PC-3 (cell line): Measurements from ENCODE around the gene NUBPL. TPM values are rescaled to one million over a fixed set of nuclear protein-coding genes. Genes with fewer than 3 reads are reported as not detected.

ENCODE experiments used
- ATAC-seq: fragments of 200-7000 bp; cut with Tn5 transposase; 2 replicates; pipeline ENCODE4 v1.9.1; 2020; ENCODE audit warnings: mild to moderate bottlenecking, moderate library complexity
- BruUV-seq: library from RNA; stranded (reverse); fragments of 400-500 nt; replicated peaks from 2 replicates; lab custom pipeline; 2021; lab: Mats Ljungman, UMichigan
- CTCF ChIA-PET: fragments of 300-600 bp; sonication (Branson Sonifier 250); formaldehyde crosslinking; loops from one replicate; lab custom pipeline; 2022; ENCODE audit warnings: antibody characterized with exemption; lab: Charles Lee
- POLR2A ChIA-PET: fragments of 300-600 bp; sonication (Branson Sonifier 250); formaldehyde crosslinking; loops from one replicate; lab custom pipeline; 2022; ENCODE audit warnings: antibody characterized with exemption; ENCODE audit not compliant: unreplicated experiment; lab: Charles Lee
- DNase-seq: peaks from one replicate; pipeline ENCODE4 v3.0.0-alpha.2; 2015
- H2AFZ ChIP-seq: fragments of 300-600 bp; sonication (generic); 2 replicates; pipeline ENCODE4 v1.6.0; 2016; ENCODE audit warnings: antibody characterized with exemption, low read length
- H3F3A ChIP-seq: fragments of 300-600 bp; sonication (generic); one replicate; pipeline ENCODE4 v1.6.0; 2017; ENCODE audit warnings: antibody characterized with exemption, low read length, control low read depth, mild to moderate bottlenecking; ENCODE audit not compliant: unreplicated experiment
- H3K27ac ChIP-seq: fragments of 300-600 bp; sonication (generic); 2 replicates; pipeline ENCODE4 v1.5.1; 2016; ENCODE audit warnings: mild to moderate bottlenecking, low read length
- H3K27me3 ChIP-seq: fragments of 300-600 bp; sonication (generic); 2 replicates; pipeline ENCODE4 v1.6.1; 2016; ENCODE audit warnings: low read length, mixed read lengths
- H3K36me3 ChIP-seq: fragments of 300-600 bp; sonication (generic); 2 replicates; pipeline ENCODE4 v1.6.1; 2016; ENCODE audit warnings: low read depth, mixed run types, low read length, mixed read lengths
- H3K4me1 ChIP-seq: fragments of 300-600 bp; sonication (generic); 2 replicates; pipeline ENCODE4 v1.5.1; 2016; ENCODE audit warnings: low read length; ENCODE audit not compliant: insufficient read depth
- H3K4me2 ChIP-seq: fragments of 300-600 bp; sonication (generic); 2 replicates; pipeline ENCODE4 v1.6.0; 2016; ENCODE audit warnings: low read length
- H3K4me3 ChIP-seq: fragments of 300-600 bp; sonication (generic); 2 replicates; pipeline ENCODE4 v1.5.1; 2016; ENCODE audit warnings: mild to moderate bottlenecking, low read length, mixed read lengths
- H3K79me2 ChIP-seq: fragments of 300-600 bp; sonication (generic); 2 replicates; pipeline ENCODE4 v1.6.1; 2017; ENCODE audit warnings: low read length, mixed read lengths
- H3K9ac ChIP-seq: fragments of 300-600 bp; sonication (generic); 2 replicates; pipeline ENCODE4 v1.6.0; 2016; ENCODE audit warnings: mild to moderate bottlenecking, low read length
- H3K9me2 ChIP-seq: fragments of 300-600 bp; sonication (generic); replicated peaks from 2 replicates; pipeline ENCODE4 v1.6.1; 2016; ENCODE audit warnings: mixed run types, low read length, mixed read lengths
- H3K9me3 ChIP-seq: fragments of 300-600 bp; sonication (generic); 2 replicates; pipeline ENCODE4 v1.6.1; 2016; ENCODE audit warnings: low read length, mixed read lengths
- H4K20me1 ChIP-seq: fragments of 300-600 bp; sonication (generic); 2 replicates; pipeline ENCODE4 v1.6.1; 2016; ENCODE audit warnings: low read length, mixed read lengths
- EZH2 ChIP-seq: fragments of 300-600 bp; sonication (generic); IDR thresholded peaks from one replicate; pipeline ENCODE4 v1.6.1; 2017; ENCODE audit warnings: antibody characterized with exemption, mild to moderate bottlenecking, low read length; ENCODE audit not compliant: unreplicated experiment
- EZH2phosphoT487 ChIP-seq: fragments of 300-600 bp; sonication (generic); IDR thresholded peaks from 2 replicates; pipeline ENCODE4 v1.6.1; 2018; ENCODE audit warnings: mild to moderate bottlenecking, antibody characterized with exemption, low read length, borderline replicate concordance
- intact Hi-C: fragments of 100-400 bp; cut with micrococcal nuclease; formaldehyde crosslinking; loops from 2 replicates; pipeline ENCODE4 v1.9.0; 2023
- total RNA-seq: library from RNA; depleted of rRNA; stranded (reverse); fragments of >200 nt; gene quantifications from 2 replicates; pipeline ENCODE4 v1.2.3, GENCODE V29; 2014; rRNA removed
- TF ChIP-seq, protein P1 (sequence below): fragments of 300-600 bp; sonication (generic); conservative IDR thresholded peaks from 2 replicates; pipeline ENCODE4 v1.5.1; 2017; ENCODE audit warnings: antibody characterized with exemption, low read depth, mild to moderate bottlenecking, low read length

The NUBPL gene
- total RNA-seq, 1 experiment from 2014 or later = 14.9 TPM

DNA sequence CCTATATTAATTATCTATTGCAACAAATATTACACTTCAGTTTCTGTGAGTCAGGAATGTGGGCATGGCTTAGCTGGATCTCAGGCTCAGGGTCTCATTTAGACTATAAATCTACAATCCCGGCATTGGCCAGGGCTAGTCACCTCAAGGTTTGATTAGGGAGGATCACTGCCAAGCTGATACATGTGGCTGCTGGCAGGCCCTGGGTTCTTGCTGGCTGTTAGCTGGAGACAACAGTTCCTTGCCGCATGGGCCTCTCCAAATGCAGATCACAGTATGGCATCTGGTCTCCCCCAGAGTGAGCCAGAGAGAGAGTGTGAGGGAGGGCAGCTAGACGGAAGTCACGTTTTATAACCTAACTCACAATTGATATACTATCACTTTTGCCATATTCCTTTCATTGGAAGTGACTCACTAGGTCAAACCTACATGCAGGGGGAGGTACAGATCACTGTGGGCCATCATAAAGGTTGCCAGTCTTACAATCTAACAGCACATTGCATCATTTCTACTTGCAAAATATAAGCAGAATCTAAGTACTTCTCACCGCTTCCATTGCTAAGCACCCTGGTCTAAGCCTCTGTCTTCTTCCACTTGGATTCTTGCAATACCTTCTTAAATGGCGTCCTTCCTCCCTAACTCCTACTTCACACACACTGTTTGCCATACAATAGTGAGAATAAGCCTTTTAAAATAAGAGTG is 341.9 kb downstream of the NUBPL start:
- intact Hi-C loops = no loop called here
- DNase-seq = no peak
- no peak overlapping the region for H2AFZ ChIP-seq
- H3K36me3 ChIP-seq = no peaks in the 10 kb centered on the region
- no peaks in the 10 kb centered on the region for H3K79me2 ChIP-seq
- H3K4me2 ChIP-seq = no peak overlapping the region
- no TSS peak for BruUV-seq
- peaks cover 20% of the 10 kb centered on the region for H3K4me1 ChIP-seq
- ChIA-PET CTCF (no interaction called here), POLR2A (no interaction called here)
- ATAC-seq = no peak
- no peaks in the 10 kb centered on the region for H3K27me3 ChIP-seq
- H3F3A ChIP-seq = no peaks in the 10 kb centered on the region
- H4K20me1 ChIP-seq = no peaks in the 10 kb centered on the region
- no peak overlapping the region for H3K9ac ChIP-seq
- TF ChIP-seq, protein P1, sequence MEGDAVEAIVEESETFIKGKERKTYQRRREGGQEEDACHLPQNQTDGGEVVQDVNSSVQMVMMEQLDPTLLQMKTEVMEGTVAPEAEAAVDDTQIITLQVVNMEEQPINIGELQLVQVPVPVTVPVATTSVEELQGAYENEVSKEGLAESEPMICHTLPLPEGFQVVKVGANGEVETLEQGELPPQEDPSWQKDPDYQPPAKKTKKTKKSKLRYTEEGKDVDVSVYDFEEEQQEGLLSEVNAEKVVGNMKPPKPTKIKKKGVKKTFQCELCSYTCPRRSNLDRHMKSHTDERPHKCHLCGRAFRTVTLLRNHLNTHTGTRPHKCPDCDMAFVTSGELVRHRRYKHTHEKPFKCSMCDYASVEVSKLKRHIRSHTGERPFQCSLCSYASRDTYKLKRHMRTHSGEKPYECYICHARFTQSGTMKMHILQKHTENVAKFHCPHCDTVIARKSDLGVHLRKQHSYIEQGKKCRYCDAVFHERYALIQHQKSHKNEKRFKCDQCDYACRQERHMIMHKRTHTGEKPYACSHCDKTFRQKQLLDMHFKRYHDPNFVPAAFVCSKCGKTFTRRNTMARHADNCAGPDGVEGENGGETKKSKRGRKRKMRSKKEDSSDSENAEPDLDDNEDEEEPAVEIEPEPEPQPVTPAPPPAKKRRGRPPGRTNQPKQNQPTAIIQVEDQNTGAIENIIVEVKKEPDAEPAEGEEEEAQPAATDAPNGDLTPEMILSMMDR = no peak
- no peak for TF ChIP-seq EZH2phosphoT487
- no peak for TF ChIP-seq EZH2
- H3K27ac ChIP-seq = no peak overlapping the region
- H3K9me2 ChIP-seq = no peaks in the 10 kb centered on the region
- H3K9me3 ChIP-seq = no peaks in the 10 kb centered on the region
- no peak overlapping the region for H3K4me3 ChIP-seq

- Histone ChIP-seq H3K9me2 (no peaks in the 10 kb centered on the region), H3K36me3 (no peaks in the 10 kb centered on the region), H3F3A (no peaks in the 10 kb centered on the region), H4K20me1 (no peaks in the 10 kb centered on the region), H3K27ac (no peak overlapping the region), H3K4me3 (no peak overlapping the region), H3K4me1 (no peaks in the 10 kb centered on the region), H3K9ac (no peak overlapping the region), H3K27me3 (no peaks in the 10 kb centered on the region), H3K79me2 (no peaks in the 10 kb centered on the region), H3K4me2 (no peak overlapping the region), H3K9me3 (no peaks in the 10 kb centered on the region), H2AFZ (no peak overlapping the region)
- POLR2A ChIA-PET = no interaction called here
- CTCF ChIA-PET = no interaction called here
- TF ChIP-seq EZH2phosphoT487 (no peak), EZH2 (no peak)
- TF ChIP-seq, protein P1 = no peak
- BruUV-seq = no TSS peak
- ATAC-seq (no peak), DNase-seq (no peak)
- intact Hi-C loops = no loop called here
Measured at GRCh38 chr14:31909977-31910376, 348.8 kb downstream of the NUBPL start.

Other genes starting within 250 kb of the NUBPL start
- gene HEATR5A, start 140.9 kb upstream of the NUBPL start, total RNA-seq = 11.5 and 12.7 TPM in 2 replicates
- 35.9 and 36.8 TPM in 2 replicates for gene DTD2, start 103.9 kb upstream of the NUBPL start, total RNA-seq
- gene GPR33, start 73.4 kb upstream of the NUBPL start, total RNA-seq = not detected in 2 replicates